HG02798 (cell line): ENCODE results near the gene RBMXL2.

Experiments
- ATAC-seq: cut with Tn5 transposase; IDR thresholded peaks from one replicate; pipeline ENCODE4 v1.9.1; 2021; ENCODE audit warnings: mild to moderate bottlenecking; ENCODE audit not compliant: unreplicated experiment, poor library complexity

Gene RBMXL2

GRCh38 chr11:7088921-7089320, at the start of gene RBMXL2:
RBMXL2 (plus strand) TSS chr11:7088998; CDS start chr11:7089121, 123 bp downstream.
- ATAC-seq, result no peak

GRCh38 chr11:7046474-7047175, 42.2 kb upstream of the RBMXL2 start:
- no peak for ATAC-seq

GRCh38 chr11:7050191-7050590, 38.6 kb upstream of the RBMXL2 start:
- ATAC-seq, result peak; percentile 62

GRCh38 chr11:7056828-7057513, 31.8 kb upstream of the RBMXL2 start:
- no peak for ATAC-seq

GRCh38 chr11:7057641-7058040, 31.2 kb upstream of the RBMXL2 start:
- ATAC-seq, result no peak

GRCh38 chr11:7060868-7061267, 27.9 kb upstream of the RBMXL2 start:
- no peak for ATAC-seq

- ATAC-seq, result no peak
Observed at GRCh38 chr11:7062534-7062933, 26.3 kb upstream of the RBMXL2 start.

- ATAC-seq, result no peak
Observed at GRCh38 chr11:7072401-7073028, 16.3 kb upstream of the RBMXL2 start.

GRCh38 chr11:7077101-7077500, 11.7 kb upstream of the RBMXL2 start:
- ATAC-seq, result no peak

- ATAC-seq, result no peak
Observed at GRCh38 chr11:7079545-7080135, 9.2 kb upstream of the RBMXL2 start.

GRCh38 chr11:7080900-7081299, 7.9 kb upstream of the RBMXL2 start:
- no peak for ATAC-seq

- no peak for ATAC-seq
Observed at GRCh38 chr11:7081441-7081840, 7.4 kb upstream of the RBMXL2 start.

GRCh38 chr11:7089328-7090251, 792 bp downstream of the RBMXL2 start:
- ATAC-seq, result no peak

- ATAC-seq, result peak; percentile 85
Observed at GRCh38 chr11:7098235-7098832, 9.5 kb downstream of the RBMXL2 start.

GRCh38 chr11:7115780-7116179, 27.0 kb downstream of the RBMXL2 start:
- no peak for ATAC-seq

- ATAC-seq, result no peak
Observed at GRCh38 chr11:7116370-7116769, 27.6 kb downstream of the RBMXL2 start.

GRCh38 chr11:7138051-7138450, 49.3 kb downstream of the RBMXL2 start:
- ATAC-seq, result no peak
